ENCODE data around the gene LSM12.

Gene LSM12

DNA sequence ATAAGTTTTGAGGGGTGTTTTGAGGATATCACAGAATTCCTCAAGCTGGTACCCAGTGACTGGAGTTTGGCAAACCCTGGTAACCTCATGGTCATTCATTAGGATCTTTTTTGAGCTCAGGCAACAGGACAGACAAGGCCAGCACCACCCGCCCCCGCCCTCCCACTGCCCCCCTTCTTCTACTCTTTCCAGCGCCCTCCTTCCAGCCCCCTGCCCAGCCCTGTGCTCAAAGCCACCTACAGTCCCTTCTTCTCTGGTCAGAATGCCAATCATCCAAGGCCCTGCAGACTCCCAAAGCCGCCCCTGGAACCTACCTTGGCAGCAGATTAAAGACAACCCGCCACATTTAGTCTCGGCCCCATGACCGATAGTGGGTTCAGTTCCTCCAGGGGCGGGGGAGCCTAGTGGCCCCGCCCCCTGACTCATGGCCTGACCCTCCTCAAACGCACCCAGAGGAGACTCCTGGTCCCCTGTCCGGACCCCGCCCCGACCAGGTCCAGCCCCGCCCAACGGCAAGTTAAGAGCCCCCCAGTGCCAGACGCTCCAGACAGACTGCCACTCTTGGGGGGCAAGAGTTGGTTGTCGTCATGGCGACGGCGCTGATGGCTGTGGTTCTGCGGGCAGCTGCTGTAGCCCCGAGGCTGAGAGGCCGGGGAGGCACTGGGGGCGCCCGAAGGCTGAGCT lies 62.3 kb downstream of the LSM12 start, which contains the start of gene NAGS:
NAGS (plus strand) TSS at position 546 of the 684 bp plus-strand sequence; CDS start at position 588, 42 bp downstream.
- TF ChIP-seq, protein P1, sequence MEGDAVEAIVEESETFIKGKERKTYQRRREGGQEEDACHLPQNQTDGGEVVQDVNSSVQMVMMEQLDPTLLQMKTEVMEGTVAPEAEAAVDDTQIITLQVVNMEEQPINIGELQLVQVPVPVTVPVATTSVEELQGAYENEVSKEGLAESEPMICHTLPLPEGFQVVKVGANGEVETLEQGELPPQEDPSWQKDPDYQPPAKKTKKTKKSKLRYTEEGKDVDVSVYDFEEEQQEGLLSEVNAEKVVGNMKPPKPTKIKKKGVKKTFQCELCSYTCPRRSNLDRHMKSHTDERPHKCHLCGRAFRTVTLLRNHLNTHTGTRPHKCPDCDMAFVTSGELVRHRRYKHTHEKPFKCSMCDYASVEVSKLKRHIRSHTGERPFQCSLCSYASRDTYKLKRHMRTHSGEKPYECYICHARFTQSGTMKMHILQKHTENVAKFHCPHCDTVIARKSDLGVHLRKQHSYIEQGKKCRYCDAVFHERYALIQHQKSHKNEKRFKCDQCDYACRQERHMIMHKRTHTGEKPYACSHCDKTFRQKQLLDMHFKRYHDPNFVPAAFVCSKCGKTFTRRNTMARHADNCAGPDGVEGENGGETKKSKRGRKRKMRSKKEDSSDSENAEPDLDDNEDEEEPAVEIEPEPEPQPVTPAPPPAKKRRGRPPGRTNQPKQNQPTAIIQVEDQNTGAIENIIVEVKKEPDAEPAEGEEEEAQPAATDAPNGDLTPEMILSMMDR (IDR thresholded peaks at IDR 0.05; ENCODE audit: borderline replicate concordance, control extremely low read depth, extremely low read depth, insufficient read depth, missing control alignments), result no peak
- in situ Hi-C loops (cut with MboI; ENCODE audit: low sequenced_read_pairs, unreplicated experiment), result no loop called here
- DNase-seq (ENCODE audit: low spot score), result no peak

DNA sequence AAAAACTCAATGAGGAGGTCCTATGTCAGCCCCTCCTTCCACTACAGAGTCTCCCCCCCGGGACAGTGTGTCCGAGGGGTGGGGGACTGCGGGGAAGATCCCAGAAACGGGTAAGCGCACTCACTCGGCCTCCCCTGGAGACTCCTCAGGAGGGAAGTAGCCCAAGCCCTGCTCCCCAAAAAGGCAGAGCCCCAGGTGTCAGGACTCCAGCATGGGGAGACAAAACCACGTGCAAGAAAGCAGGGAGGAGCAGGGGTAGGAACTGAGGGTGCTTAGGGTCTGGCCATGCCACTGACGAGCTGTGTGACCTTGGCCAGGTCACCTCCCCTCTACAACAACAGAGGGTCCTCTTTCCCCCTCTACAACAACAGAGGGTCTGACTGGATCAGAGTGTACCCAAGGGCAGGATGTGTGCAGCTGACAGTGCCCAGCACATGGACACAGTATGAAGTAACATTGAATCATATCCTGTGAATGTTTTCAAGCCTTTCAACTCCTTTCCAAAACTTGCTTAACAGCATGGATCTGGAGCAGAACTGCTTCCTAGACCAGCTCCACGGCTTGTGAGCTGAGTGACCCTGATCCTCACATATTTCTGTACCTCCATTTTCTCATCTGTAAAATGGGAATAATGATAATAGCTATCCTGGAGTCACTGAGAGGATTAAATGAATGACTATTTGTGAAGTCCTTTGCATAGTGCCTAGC lies 64.2 kb downstream of the LSM12 start:
- DNase-seq (ENCODE audit: low spot score), result no peak
- in situ Hi-C loops (cut with MboI; ENCODE audit: low sequenced_read_pairs, unreplicated experiment), result no loop called here
- TF ChIP-seq, protein P1 (IDR thresholded peaks at IDR 0.05; ENCODE audit: borderline replicate concordance, control extremely low read depth, extremely low read depth, insufficient read depth, missing control alignments), result no peak

DNA sequence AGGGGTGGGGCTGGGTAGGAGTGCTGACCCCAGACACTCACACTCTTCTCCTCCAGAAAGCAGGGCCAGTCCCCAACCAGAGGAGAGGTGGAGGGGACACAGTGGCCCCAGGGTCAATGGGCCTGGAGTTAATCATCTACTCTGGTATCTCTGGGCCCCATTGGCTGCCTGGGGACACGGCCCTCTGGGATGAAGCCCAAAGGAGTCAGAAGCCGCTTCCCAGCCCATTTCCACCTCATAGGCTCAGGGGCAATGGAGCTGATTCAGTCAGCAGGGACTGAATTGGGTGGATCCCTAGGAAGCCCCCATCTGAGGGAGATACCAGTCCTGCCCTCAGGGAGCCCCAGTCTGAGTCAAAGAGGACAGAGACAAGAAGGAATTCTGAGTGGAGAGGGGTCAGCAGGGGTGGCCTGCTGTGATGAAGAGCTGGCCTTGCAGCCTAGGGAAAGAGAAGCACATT lies 65.0 kb downstream of the LSM12 start:
- in situ Hi-C loops (cut with MboI; ENCODE audit: low sequenced_read_pairs, unreplicated experiment), result no loop called here
- TF ChIP-seq, protein P1 (IDR thresholded peaks at IDR 0.05; ENCODE audit: borderline replicate concordance, control extremely low read depth, extremely low read depth, insufficient read depth, missing control alignments), result no peak
- DNase-seq (ENCODE audit: low spot score), result no peak

DNA sequence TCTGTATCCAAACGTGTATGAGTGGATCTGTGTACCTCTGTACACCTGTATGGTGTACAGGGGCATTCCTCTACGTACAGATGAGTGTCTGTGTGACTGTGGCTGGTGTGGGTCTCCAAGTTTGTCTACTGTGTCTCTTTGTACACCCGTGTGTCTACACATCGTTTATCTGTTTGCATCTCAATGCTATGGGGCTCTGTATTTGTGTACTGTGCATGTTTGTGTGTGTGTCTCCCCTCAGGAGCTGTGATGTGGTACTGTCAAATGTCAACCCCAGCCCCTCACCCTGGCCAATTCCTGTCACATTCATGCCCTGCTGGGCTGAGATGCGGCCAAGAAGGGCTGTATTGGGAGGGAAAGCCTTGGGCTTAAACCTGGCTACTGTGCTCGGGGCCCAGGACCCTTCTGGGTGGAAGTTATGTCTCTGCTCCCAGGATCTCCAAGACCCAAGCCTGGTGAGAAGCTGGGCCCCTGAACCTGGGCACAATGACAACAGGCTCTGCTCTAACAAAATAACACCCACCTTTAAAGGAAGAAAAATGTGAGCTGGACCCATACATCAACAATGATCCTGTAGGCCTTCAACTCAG lies 65.5 kb downstream of the LSM12 start:
- TF ChIP-seq, protein P1 (IDR thresholded peaks at IDR 0.05; ENCODE audit: borderline replicate concordance, control extremely low read depth, extremely low read depth, insufficient read depth, missing control alignments), result no peak
- DNase-seq (ENCODE audit: low spot score), result no peak
- in situ Hi-C loops (cut with MboI; ENCODE audit: low sequenced_read_pairs, unreplicated experiment), result no loop called here

DNA sequence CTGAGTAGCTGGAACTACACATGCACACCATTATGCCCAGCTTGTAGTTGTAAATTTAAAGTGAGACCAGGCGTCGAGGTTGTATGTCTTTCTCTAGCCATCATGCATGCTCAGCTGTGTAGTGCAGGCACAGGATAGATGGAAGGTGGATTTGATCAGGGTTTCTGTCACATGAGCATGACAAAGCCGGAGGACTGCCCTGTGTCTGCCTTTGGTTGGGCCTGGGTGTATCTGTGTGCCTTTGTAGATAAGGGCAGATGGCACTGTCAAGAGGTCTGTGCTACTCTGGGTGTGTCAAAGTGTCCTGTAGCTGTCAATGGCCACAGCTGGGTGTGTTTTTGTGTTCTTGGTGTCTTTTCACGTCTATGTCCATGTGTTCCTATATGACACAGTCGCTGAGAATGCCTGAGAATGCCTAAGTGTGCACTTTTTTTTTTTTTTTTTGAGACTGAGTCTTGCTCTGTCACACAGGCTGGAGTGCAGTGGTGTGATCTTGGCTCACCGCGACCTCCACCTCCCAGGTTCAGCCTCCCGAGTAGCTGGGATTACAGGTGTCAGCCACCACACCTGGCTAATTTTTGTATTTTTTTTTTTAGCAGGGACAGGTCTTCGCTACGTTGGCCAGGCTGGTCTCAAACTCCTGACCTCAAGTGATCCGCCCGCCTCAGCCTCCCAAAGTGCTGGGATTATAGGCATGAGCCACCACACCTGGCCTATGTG lies 66.2 kb downstream of the LSM12 start:
- no peak for DNase-seq (ENCODE audit: low spot score)
- TF ChIP-seq, protein P1 (IDR thresholded peaks at IDR 0.05; ENCODE audit: borderline replicate concordance, control extremely low read depth, extremely low read depth, insufficient read depth, missing control alignments), result no peak
- in situ Hi-C loops (cut with MboI; ENCODE audit: low sequenced_read_pairs, unreplicated experiment), result no loop called here

DNA sequence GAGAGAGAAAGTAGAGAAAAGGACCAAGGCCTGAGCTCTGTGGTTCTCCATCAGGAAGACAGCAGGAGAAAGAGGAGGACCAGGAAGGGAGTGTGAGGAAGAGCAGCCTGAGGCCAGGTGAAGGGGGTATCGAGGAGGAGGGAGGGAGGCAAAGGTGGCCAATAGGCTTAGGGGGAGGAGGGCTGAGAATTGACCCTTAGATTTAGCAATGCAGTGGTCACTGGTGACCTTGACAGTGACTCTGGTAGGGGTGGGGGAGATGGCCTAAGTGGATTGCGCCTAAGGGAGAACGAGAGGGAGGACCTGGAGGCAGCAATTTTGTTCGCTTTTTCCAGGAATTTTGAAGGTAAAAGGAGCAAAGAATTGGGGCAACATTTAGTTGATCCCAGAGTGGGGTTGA lies 67.4 kb downstream of the LSM12 start:
- TF ChIP-seq, protein P1 (IDR thresholded peaks at IDR 0.05; ENCODE audit: borderline replicate concordance, control extremely low read depth, extremely low read depth, insufficient read depth, missing control alignments), result no peak
- no peak for DNase-seq (ENCODE audit: low spot score)
- in situ Hi-C loops (cut with MboI; ENCODE audit: low sequenced_read_pairs, unreplicated experiment), result loop anchor here (10.0 kb wide), 2 partner anchors 54 to 114 kb away; partner anchors contain the start of gene PPY
